SIG-M5 (cell line): Measurements from ENCODE around the gene TMEM169.
"Not testable (repeated sequence)": the region's sequence is repeated elsewhere in the genome, so short reads cannot be mapped to it uniquely, and the experiment has no call there.

ENCODE experiments used
- DNase-seq: peaks from one replicate; lab custom pipeline; 2025; lab: John Stamatoyannopoulos, UW

TMEM169 gene

DNA sequence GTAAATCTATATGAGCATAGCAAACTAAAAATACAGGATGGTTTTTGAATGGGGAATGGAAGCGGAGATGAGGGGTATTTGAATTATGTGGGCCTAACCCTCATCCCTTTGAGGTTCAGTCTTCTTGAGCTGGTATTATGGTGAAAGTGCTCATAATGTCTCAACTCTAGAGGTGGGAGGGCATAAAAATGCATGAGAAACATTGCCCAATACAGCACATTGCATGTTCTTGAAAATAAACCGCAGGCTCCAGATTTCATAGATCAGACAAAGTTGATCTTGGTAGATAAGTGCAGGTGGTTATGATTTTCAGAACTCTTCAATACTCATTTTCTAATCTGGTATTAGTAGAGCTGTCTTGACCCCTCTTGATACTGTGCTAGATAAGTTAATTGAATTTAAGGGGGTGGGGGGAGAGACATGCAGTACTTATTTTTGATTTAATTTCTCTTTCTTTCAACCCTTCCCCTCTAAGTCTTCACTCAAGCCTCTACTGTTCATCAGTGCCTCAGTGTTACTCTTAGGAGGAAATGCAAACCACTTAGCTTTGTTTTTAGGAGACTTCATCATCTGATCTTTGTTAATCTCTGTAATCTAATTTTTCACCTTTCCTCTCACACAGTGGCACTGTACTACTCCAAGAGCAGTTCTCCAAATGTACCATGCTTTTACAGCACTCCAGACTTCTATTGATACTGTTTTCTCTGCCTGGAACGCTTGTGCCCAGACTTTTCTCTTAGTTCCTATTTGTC is 49.6 kb downstream of the TMEM169 start:
- no peak for DNase-seq

DNA sequence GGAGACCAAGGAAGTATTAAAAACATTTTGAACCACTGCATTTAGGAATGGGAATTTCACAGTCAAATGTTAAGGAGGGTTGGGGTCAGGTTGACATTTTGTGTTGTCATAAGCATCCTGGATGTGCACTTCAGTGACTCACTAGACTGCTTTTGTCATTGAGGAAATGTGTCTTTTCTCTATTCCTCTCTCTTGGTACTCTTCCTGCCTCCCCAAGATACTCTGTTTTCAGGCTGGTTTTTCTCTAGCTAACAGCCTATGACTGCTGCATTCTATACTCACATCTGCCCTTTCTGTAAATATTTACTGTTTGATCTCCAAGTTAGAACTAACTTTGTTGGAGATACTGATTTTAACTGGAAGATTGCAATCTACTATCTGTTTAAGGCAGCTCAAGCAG is 50.9 kb downstream of the TMEM169 start:
- no peak for DNase-seq

DNA sequence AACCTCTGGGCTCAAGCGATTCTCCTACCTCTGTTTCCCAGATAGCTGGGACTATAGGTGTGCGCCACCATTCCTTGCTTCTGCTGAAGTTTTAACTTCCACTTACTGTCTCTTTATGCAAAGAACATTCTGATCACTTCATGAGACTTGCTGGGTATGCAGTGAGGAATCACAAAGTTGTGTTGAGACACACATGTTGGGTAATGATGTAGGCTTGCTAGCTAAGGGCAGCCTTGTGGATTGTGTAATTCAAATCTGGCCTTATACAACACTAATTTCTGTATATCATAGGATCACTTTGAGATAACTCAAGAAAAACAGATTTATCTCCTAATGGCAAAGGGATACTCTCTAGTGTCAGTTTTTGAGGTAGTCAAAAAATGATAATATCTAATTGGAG is 51.7 kb downstream of the TMEM169 start:
- DNase-seq: no peak

DNA sequence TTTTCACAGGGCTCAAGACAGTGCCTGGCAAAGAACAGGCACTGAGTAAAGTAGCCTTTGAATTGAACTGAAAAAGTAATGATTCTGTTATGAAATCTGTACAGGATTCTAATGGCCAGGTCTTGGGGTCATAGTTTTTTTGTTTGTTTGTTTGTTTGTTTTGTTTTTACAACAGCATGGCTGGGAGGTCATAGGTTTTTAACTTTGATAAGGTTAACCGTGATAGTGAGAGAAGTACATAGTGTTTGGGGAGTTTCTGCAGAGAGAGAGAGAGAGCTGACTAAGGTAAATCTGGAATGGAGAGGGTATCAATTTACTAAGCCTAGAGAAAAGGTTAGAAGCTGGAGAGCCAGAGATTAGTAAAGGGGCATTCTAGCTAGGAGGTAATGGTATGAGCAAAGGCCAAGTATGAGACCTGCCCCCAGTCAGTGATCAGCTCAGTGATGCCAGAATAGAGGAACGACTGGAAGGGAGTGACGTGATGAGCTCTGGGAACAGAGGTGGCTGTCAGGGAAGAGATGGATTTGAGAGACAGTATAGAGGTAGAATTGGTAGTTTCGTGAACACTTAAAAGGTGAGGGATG is 53.3 kb downstream of the TMEM169 start:
- no peak for DNase-seq

DNA sequence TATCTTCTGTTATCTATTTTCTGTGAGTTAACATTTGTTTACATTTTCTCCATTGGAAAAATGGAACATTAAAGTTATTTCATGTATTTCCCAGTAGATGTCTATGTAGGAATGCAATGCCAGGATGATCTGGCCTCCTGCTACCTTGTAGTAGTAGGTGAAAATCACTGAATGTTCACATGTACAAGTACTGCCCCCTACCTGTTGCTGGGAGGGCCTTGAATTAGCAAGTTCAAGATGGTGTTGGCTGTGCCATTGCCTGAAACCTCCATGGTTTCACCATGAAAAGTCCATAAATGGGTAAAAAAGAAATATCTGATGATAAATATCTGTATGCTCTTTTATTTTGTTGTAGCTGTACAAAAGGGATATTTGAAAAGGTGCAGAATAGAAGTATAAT is 58.2 kb downstream of the TMEM169 start:
- no peak for DNase-seq

DNA sequence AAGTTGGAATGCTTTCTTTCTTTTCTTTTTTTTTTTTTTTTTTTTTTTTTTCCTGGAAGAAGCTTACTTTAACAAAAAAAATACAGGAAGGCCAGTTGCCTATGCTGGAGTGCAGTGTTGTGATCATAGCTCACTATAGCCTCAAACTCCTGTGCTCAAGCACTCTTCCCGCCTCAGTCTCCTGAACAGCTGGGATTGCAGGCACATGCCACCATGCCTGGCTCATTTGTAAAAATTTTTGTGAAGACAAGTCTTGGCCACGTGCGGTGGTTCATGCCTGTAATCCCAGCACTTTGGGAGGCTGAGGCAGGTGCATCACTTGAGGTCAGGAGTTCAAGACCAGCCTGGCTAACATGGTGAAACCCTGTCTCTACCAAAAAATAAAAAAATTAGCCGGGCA is 59.8 kb downstream of the TMEM169 start:
- not testable (repeated sequence) for DNase-seq

DNA sequence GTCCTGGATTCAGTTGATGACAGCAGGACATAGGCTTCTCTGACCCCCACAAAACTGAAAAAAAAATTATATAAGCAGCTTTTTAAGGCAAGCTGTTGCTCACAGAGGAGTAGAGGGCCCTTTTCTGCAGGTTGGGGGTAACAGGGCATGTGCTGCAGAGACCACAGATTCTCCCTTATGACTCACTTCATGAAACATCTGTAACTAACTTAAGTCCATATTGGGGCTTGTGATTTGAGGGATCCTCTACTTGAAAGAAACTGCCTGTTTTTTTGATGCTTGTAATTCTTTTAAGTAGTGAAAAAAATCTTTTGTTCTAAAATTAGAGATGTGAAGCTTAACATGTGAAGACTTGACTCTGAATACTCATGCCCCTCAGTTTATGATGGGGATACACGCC is 60.8 kb downstream of the TMEM169 start:
- no peak for DNase-seq

DNA sequence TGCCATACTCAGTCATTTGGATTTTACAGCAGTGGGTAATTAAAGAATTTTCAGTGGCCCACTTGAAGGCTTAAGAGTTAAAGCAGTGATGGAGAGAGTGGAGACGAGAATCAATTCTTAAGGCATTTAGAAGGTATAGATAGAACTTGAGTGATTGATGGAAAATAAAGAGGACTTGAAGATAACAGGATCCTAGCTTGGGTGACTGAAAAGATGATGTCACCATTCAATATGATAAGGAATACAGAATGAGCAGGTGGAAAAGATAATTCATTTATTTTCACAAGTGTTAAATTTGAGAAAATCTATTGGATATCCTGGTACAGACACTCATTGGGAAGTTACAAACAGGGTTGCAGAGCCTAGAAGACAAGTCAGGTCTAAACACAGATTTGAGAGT is 62.7 kb downstream of the TMEM169 start:
- no peak for DNase-seq

DNA sequence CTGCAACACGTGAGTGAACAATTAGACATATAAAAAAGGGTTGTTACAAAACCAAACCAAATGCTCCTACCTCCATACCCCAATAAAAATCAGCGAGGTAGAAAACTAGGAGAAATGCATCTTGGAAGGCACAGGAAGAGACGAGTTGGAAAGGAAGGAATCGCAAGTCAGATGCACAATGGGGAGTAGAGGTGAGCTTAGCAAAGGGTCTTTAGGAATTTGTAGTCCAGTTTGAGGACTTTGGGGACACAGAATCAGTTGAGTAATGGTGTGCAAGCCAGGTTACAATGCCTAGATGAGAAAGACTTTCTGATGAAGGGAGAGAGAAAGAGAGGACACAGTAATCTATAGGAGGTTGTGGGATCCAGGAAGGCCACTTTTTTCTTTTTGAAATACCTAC is 63.1 kb downstream of the TMEM169 start:
- DNase-seq: no peak

DNA sequence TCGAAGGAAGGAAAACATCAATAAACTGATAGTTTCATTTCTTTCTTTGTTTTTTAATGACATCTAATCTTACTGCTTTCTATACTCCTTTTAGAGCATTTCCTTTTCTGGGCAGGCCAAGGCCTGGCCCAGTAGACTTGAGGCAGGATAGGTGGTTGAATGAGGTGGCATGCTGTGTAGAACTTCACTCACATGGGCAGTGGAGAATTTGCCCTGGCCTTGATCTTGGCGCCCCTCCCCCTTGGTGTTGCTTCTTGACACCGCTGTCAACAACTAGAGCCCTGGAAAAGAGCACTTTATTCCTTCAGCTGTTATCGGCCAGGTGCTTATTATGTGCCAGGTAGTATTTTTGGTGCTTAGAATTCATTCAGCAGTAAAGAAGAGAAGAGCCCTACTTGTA is 64.9 kb downstream of the TMEM169 start:
- no peak for DNase-seq

DNA sequence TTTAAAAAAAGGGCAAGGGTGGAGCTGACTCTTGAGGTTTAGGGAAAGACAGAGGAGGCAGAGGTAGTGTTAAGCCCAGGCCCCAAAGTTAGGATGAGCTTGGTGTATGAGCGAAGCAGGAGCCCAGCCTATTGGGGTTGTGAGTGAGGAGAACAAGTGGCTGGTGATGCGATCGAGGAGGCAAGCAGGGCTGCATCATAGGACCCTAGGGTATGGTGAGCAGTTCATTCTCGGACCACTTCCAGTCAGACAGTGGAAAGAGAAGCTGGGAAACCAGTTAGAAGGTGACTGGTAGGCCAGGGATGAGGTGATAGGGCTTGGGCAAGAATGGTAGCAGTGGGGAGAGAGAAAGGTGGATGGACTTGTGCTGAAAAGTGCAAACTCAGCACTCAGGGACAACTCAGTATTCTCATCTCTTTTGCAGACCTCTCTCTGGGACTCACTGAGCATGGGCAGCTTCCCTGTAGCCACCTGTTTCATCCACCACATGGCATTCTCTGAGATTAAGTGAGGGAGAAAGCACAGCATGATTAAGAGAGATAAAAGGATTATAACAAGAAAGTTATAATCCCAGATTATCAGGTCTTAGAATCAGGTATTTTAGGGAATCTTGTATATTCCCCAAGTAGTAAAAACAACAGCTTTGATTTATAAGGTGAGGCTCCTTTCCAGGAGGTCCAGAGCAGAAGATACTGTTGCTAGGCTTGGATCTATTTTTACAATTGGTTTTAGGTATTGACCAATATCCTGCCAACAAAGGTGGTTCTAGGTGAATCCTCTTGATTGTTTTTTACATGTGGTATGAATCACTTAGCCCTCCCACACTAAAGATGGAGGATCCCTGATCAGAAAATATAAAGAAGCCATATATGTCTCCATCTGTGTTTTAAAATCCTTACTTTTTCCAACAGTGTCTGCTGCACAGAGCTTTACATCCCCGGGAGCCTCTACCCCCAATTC is 65.7 kb downstream of the TMEM169 start:
- no peak for DNase-seq

DNA sequence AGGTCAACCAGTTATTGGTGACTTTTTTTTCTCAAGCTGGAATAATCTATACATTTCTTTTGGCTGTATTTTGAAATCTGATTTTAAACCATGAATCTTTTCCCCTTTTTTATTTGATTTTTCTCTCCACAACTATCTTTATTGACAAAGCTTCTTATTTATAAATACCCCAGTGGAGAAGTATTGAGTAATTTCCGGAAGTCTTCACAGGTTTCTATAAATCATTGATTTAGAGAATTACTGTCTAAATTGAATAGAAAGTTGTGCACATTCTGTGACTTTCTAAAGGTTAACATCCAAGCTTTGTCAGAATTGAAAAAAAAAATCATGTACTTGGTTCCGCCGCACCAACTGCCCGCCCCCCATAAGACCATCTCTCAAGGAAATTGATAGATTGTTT is 67.3 kb downstream of the TMEM169 start:
- DNase-seq: no peak

DNA sequence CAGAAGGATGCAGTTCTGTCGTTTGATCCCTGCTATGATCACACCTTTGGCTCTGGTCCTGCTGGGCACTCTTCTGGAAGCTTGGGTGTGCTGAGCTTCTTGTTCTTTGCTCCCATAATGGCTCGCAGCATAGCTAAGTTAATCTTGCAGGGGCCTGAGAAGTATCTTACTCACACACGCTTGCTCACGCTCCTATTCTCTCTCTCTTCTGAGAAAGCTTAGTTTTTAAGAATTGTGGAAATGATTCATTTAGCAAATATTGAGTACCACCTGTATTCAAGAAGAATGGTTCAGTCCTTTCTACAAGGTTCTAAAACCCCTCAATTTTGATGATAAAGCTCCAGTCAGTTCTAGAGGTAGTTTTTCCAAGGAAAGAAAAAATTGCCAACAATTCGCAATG is 68.0 kb downstream of the TMEM169 start:
- no peak for DNase-seq

DNA sequence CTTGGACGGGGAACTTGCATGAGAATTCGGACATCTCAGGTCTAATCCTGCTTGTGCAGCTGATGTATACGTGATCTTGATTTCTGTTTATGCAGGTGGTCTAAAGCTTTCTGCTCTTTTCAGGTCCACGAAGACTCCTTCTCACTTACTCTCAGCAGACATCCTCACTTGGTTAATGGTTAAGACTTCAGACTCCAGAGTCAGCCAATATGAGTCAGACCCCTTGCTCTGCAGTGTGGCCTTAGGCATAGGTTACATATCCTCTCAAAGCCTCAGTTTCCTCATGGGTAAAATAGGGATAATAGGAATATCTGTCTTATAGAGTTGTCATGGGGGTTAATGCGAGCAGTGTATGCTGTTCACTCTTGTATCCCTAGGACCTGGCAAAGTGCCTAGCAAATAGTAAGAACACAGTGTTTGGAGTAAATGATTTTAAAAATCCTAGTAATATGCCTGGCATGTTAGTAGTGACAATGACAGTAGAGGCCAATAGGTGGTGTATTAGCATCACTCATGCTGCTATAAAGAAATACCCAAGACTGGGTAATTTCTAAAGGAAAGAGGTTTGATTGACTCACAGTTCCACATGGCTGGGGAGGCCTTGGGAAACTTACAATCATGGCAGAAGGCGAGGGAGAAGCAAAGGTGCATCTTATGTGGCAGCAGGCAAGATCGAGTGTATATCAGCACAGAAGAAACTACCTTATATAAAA is 69.8 kb downstream of the TMEM169 start:
- DNase-seq: no peak
